ELR (cell line): ENCODE results near the gene LARP1.
"Not testable (repeated sequence)": the region's sequence is repeated elsewhere in the genome, so short reads cannot be mapped to it uniquely, and the experiment has no call there.

Source experiments
- DNase-seq: peaks from one replicate; pipeline ENCODE4 v3.0.0-alpha.2; 2015; ENCODE audit warnings: low read depth

LARP1 gene

GRCh38 chr5:154793599-154794524, 38.7 kb downstream of the LARP1 start:
- peak; percentile 15 for DNase-seq

DNA sequence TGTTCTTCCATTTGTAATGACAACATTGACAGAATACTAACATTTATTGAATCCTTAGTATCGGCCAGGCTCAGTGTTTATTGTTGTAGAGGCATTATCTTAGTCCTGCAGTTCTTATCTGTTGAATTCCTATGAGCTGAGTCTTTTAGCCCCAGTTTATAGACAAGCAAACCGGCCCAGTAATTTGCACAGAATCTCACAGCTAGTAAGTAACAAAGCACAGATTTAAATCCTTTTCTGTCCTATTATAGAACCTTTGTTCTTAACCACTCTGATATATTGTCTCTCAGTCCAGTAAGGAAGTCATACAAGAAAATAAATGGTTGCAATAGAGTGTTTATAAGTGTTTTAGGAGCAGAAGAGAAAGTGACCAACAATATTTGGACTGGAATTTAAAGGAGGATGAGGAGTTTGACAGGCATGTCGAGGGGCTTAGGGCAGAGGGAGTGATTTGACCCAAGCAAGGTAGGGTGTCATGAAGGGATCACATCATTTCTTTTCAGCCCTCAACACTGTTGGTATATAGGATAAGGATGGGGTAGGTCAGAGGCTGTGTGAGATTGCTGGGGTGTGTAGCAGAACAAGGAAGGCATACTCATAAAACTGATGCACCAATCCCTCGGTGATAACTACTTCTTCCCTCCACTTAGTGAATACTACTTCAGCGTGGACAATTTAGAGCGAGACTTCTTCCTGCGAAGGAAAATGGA, 39.5 kb downstream of the LARP1 start:
- peak; percentile 42 for DNase-seq

GRCh38 chr5:154795235-154795596, 40.0 kb downstream of the LARP1 start:
- DNase-seq: no peak

DNA sequence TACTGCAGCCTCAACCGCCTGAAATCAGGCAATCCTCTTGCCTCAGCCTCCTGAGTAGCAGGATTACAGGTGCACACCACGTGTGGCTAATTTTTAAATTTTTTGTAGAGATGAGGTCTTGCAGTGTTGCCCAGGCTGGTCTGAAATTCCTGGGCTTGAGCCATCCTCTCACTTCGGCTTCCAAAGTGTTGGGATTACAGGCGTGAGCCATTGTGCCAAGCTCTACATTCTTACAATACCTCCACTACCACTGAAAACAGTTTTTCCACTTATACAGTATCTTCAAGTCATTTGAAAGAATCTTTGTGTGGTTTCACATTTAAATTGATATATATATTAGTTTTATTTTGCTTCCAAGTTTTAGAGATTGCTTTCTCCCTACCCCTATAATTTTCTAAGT, 42.6 kb downstream of the LARP1 start:
- DNase-seq: no peak

DNA sequence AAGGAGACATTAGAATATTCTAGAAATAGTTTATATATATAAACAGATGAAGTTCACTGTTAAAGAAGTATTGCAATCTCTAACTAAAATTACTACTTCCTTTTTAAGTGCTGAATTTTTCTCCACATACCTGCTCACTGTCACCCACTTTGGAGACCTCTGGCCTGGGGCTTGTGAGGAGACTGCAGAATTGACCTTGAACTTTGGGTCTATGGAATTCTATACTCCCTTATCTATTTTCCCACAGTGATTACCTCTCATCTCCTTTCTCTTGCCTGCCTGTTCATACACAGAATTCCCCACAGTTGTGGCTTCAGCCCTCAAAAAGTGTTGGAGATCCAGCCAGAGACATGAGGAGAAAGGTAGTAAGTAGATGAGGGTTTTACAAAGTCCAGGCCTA, 45.4 kb downstream of the LARP1 start:
- no peak for DNase-seq

DNA sequence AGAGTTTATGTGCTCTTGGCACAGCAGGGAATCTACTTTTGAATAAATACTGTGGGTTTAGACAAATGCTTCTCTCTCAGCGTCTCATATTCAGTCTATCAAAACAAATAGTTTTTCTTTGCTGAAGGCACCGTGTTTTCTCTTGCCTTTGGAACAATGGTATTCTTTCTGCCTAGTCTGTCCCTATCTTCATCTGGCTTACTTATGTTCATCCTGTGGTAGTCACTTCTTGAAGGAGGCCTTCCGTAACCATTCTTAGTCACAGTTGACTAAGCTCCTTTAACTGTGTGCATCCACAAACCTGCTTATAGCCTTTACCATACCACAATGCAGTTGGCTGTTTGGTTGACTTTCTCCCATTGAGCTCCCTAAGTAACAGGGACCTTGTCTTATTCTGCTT, 45.9 kb downstream of the LARP1 start:
- peak; percentile 83 for DNase-seq

- DNase-seq: no peak
Measured at GRCh38 chr5:154802050-154802449, 46.9 kb downstream of the LARP1 start.

GRCh38 chr5:154806176-154806575, 51.0 kb downstream of the LARP1 start:
- no peak for DNase-seq

DNA sequence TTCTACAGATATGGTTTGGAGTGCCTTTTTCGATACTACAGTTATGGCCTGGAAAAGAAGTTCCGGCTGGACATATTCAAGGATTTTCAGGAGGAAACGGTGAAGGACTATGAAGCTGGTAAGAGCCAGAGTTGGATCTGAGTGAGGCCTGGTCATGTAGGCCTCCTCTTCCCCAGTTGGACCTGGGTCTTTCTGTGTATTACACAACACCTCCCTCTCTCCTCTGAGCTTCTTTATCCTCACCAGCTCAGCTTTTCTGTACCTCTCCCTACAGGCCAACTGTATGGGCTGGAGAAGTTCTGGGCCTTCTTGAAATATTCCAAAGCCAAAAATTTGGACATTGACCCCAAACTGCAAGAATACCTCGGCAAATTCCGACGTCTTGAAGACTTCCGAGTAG, 56.1 kb downstream of the LARP1 start:
- DNase-seq: no peak

DNA sequence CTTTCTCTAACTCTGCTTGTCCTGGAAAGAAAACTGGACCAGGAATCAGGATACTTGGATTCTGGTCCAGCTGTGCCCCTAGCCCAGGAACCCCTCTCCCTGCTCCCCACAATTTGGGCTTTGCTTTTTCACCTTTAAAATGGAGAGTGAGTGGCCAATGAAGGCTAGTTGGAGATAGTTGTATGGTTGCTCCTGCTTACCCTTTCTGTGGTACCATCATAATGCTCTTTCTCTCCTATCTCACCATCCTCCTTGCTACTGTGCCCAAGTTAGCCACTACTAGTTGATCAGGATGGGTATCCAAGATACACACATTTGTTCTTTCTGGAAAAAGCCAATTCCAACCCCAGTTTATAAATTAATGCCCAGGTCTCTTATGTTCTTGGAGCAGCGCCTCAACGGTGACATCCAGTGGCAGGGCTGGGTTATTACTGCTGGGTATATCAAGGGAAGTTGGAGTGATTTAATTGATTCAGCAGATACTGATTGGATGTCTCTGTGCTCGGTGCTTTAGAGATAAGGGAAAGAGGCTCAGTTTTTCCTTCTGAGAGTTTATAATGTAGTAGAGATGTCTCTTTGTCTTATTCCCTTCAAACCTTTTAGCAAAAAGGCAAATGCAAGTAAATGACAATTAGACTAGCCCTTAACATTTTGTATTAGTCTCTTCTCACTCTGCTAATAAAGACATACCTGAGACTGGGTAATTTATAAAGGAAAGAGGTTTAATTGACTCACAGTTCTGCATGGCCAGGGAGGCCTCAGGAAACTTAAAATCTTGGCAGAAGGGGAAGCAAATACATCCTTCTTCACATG, 56.7 kb downstream of the LARP1 start:
- DNase-seq: peak; percentile 71

DNA sequence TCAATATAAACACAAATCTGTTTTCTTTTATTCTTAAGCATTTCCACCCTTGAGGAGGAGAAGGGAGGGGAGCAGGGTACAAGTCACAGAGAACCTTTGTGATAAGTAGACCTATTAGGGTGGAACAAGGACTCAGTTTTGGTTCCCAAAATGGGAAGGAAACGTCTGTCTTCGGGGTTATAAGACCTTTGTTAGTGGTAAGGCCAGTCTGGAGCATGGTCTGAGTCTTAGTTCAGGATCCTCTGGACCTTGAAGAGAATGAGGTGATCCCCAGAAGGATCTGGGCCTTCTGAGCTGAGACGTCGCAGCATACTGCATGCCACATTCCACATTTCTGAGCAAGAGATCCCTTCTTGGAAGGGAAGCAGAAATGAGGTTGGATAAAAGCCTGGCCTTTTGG, 58.0 kb downstream of the LARP1 start:
- DNase-seq: no peak

- DNase-seq: no peak
Measured at GRCh38 chr5:154813736-154814135, 58.6 kb downstream of the LARP1 start.

GRCh38 chr5:154815025-154815424, 59.8 kb downstream of the LARP1 start:
- no peak for DNase-seq

GRCh38 chr5:154815684-154816247, 60.6 kb downstream of the LARP1 start:
- no peak for DNase-seq

- no peak for DNase-seq
Measured at GRCh38 chr5:154816891-154817492, 61.8 kb downstream of the LARP1 start.

DNA sequence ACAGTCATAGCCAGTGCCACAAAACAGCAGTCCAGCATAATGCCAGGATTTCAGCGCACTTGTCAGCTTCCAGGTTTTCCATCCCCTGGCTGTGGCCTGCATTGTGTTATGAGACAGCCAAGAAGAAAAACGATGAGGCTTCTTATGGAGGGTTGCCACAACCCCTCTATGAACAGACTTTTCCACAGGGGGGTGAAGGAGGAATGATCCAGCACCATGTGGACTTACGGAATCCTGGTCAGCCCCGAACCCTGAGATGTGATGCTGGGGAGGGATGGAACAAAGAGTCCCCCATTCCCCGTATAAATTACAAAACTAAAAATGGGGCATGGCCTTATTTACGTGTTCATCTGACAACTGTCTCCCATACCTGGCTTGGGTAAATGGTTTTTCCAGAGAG, 62.6 kb downstream of the LARP1 start:
- no peak for DNase-seq

- no peak for DNase-seq
Measured at GRCh38 chr5:154818471-154819116, 63.4 kb downstream of the LARP1 start.

DNA sequence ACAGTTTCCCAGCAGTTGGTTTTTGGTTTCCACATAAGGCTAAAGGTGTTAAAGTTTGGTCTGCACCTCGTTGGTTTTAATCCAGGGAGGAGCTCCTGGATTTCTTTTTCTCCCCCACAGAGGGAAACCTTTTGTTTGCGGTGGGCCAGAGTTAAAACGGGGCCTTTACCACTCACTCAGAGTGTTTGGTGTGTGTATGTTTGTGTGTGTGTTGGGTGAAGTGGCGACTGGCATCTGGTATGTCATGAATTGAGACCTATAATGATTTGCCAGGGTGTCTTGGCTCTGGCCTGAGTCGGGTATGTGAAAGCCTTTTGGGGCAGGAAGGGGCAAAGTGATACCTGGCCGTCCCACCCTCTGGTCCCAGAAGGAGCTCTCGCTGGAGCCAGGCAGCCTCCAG, 64.4 kb downstream of the LARP1 start:
- no peak for DNase-seq

DNA sequence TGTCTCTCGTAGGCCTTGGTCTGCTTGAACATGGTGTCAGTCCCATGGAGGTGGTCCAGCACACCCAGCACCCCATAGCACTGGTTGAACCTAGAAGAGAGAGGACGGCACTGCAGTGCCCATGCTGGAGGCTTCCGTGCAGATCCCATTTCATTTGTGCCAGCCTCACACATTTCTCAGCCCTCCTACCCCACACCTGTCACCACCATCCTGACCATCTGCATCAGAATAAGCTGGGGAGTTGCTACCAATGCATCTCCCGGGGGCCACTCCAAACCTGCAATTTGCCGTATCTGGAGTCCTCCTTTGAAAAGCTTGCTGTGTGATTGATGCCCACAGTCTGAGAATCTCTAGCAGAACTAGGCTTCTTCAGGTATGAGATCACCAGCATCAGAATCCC, 65.2 kb downstream of the LARP1 start:
- DNase-seq: no peak

GRCh38 chr5:154822896-154823295, 67.7 kb downstream of the LARP1 start:
- not testable (repeated sequence) for DNase-seq

DNA sequence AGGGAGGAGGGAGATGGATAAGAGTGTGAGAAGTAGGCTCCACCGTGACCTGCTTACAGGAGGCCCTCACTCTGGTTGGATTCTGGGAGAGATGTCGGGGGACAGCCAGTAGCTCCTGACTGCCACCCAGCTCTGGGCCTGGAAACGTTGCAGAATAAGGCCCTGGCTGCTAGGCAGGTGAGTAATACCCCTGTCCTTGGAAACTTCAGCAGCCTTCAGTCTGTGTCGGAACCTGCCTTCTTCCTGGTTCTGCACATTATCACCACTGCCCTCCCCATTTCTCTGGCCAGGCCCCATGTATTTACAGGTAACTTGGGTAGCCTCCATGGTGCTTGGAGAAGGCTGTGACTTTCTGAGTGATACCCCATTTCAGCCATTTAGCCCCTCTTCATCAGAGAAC, 68.4 kb downstream of the LARP1 start:
- DNase-seq: no peak
